Keratinocyte (primary cell): Measurements from ENCODE around the gene TBC1D2. TPM values are rescaled to one million over a fixed set of nuclear protein-coding genes. Genes with fewer than 3 reads are reported as not detected.

Experiments used
- DNase-seq: peaks from one replicate; pipeline ENCODE4 v3.0.0-alpha.2; 2011; ENCODE audit warnings: low read depth, missing footprints, low spot score
- FAIRE-seq: peaks from 2 replicates; lab custom pipeline; 2011; peaks lifted over from hg19 to GRCh38; lab: Jason Lieb, UNC
- H2AFZ ChIP-seq: 2 replicates; pipeline ENCODE4 v1.6.0; 2012; ENCODE audit warnings: low read length, control low read depth, inconsistent platforms; ENCODE audit not compliant: control insufficient read depth
- H3K27ac ChIP-seq: 2 replicates; pipeline ENCODE4 v1.5.1; 2011; ENCODE audit warnings: low read length; ENCODE audit not compliant: control insufficient read depth, insufficient read depth
- H3K27me3 ChIP-seq: 3 replicates; pipeline ENCODE4 v1.6.0; 2011; ENCODE audit warnings: low read length; ENCODE audit not compliant: control insufficient read depth, insufficient read depth; ENCODE audit errors: extremely low read depth
- H3K36me3 ChIP-seq, 2 experiments: 2 replicates in 1 of 2; 3 replicates in 1 of 2; pipeline ENCODE4 v1.5.1; 2011; ENCODE audit warnings: low read length in 2 of 2, mild to moderate bottlenecking in 1 of 2; ENCODE audit not compliant: control insufficient read depth in 2 of 2, insufficient read depth in 2 of 2; ENCODE audit errors: extremely low read depth in 1 of 2
- H3K4me1 ChIP-seq: 3 replicates; pipeline ENCODE4 v1.5.1; 2011; ENCODE audit warnings: low read length; ENCODE audit not compliant: control insufficient read depth, insufficient read depth; ENCODE audit errors: extremely low read depth
- H3K4me2 ChIP-seq: 3 replicates; pipeline ENCODE4 v1.6.0; 2011; ENCODE audit warnings: low read depth, low read length; ENCODE audit not compliant: control insufficient read depth, insufficient read depth; ENCODE audit errors: extremely low read depth
- H3K4me3 ChIP-seq, 3 experiments: fragments of 200-600 bp in 1 of 3; sonication (generic) in 1 of 3; 2 replicates in 2 of 3; 3 replicates in 1 of 3; pipeline ENCODE4 v1.5.1; 2011 to 2016; ENCODE audit warnings: low read length in 3 of 3, mild to moderate bottlenecking in 3 of 3, control low read depth in 2 of 3, inconsistent platforms in 1 of 3, low read depth in 1 of 3, mixed read lengths in 1 of 3, mixed run types in 1 of 3, moderate library complexity in 1 of 3; ENCODE audit not compliant: control insufficient read depth in 2 of 3, insufficient read depth in 2 of 3; ENCODE audit errors: extremely low read depth in 1 of 3
- H3K79me2 ChIP-seq: 2 replicates; pipeline ENCODE4 v1.6.0; 2012; ENCODE audit warnings: low read length; ENCODE audit not compliant: control insufficient read depth, insufficient read depth
- H3K9ac ChIP-seq: 3 replicates; pipeline ENCODE4 v1.6.0; 2011; ENCODE audit warnings: low read length; ENCODE audit not compliant: control insufficient read depth, insufficient read depth; ENCODE audit errors: extremely low read depth
- H3K9me1 ChIP-seq: 3 replicates; pipeline ENCODE4 v1.6.0; 2011; ENCODE audit warnings: low read length; ENCODE audit not compliant: control insufficient read depth, insufficient read depth; ENCODE audit errors: extremely low read depth
- H3K9me3 ChIP-seq: 2 replicates; pipeline ENCODE4 v1.5.1; 2012; ENCODE audit warnings: low read depth, low read length; ENCODE audit not compliant: control insufficient read depth
- H4K20me1 ChIP-seq: 3 replicates; pipeline ENCODE4 v1.6.0; 2011; ENCODE audit warnings: low read length; ENCODE audit not compliant: control insufficient read depth, insufficient read depth; ENCODE audit errors: extremely low read depth
- EZH2 ChIP-seq: IDR thresholded peaks from one replicate; pipeline ENCODE4 v1.6.1; 2012; ENCODE audit warnings: inconsistent platforms, mild to moderate bottlenecking, low read length, moderate library complexity
- dilution Hi-C: fragments of 300-500 bp; cut with MboI; formaldehyde crosslinking; loops from one replicate; pipeline ENCODE4 v1.7.0; 2020; ENCODE audit warnings: low sequenced_read_pairs; ENCODE audit not compliant: extremely low pct_ligation_motif_present
- polyA plus RNA-seq, 5 experiments: library from polyadenylated mRNA; depleted of rRNA in 3 of 5; stranded (reverse) in 3 of 5; stranded (forward) in 1 of 5; unstranded in 1 of 5; fragments of >200 nt; gene quantifications; 1 replicate in 1 of 5; 2 replicates in 3 of 5; 3 replicates in 1 of 5; pipeline versions ENCODE4 v1.2.1 to v1.2.3, GENCODE V29; 2011 to 2012; ENCODE audit warnings: missing spikeins in 2 of 5, low read depth in 1 of 5, low replicate concordance in 1 of 5
- TF ChIP-seq, protein P1 (sequence below), 3 experiments: IDR thresholded peaks in 1 of 3; conservative IDR thresholded peaks in 1 of 3; optimal IDR thresholded peaks in 1 of 3; 2 replicates in 2 of 3; 3 replicates in 1 of 3; pipeline versions ENCODE3 to v1.5.1; 2011; ENCODE audit warnings: low read length in 3 of 3, mild to moderate bottlenecking in 3 of 3, moderate library complexity in 2 of 3, control low read depth in 1 of 3, inconsistent platforms in 1 of 3; ENCODE audit not compliant: insufficient read depth in 2 of 3; ENCODE audit errors: extremely low read depth in 1 of 3

Gene TBC1D2
- polyA plus RNA-seq, 1 donor (not counting 4 experiments of a cell fraction or from before 2014, with no cell fraction given), result 59.2 TPM

DNA sequence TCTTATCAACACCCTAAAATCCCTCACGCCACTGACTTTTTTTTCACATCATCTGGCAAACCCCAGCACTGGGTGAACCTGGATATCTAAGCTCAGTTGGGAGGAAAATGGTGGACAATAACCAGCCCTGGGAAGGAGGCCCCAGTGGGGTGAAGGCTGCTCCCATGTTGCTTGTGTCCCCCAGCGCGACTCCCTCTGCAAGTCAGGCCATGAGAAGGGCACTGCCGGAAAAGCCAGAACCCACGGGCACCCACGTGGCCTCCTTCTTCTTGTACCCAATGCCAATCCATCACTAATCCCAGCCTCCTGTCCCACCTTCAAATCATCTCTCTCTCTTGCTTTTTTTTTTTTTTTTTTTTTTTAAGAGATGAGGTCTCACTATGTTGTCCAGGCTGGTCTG lies 74.5 kb downstream of the TBC1D2 start:
- no peaks in the 10 kb centered on the region for H3K27me3 ChIP-seq
- H3K79me2 ChIP-seq, result peaks cover 94% of the 10 kb centered on the region
- H3K36me3 ChIP-seq, result peaks cover 0 to 1% of the 10 kb centered on the region in 2 experiments
- no peak overlapping the region for H3K27ac ChIP-seq
- no peak for FAIRE-seq
- H3K4me2 ChIP-seq, result no peak overlapping the region
- H3K9me1 ChIP-seq, result peaks cover 5% of the 10 kb centered on the region
- TF ChIP-seq, protein P1, sequence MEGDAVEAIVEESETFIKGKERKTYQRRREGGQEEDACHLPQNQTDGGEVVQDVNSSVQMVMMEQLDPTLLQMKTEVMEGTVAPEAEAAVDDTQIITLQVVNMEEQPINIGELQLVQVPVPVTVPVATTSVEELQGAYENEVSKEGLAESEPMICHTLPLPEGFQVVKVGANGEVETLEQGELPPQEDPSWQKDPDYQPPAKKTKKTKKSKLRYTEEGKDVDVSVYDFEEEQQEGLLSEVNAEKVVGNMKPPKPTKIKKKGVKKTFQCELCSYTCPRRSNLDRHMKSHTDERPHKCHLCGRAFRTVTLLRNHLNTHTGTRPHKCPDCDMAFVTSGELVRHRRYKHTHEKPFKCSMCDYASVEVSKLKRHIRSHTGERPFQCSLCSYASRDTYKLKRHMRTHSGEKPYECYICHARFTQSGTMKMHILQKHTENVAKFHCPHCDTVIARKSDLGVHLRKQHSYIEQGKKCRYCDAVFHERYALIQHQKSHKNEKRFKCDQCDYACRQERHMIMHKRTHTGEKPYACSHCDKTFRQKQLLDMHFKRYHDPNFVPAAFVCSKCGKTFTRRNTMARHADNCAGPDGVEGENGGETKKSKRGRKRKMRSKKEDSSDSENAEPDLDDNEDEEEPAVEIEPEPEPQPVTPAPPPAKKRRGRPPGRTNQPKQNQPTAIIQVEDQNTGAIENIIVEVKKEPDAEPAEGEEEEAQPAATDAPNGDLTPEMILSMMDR (optimal IDR thresholded peaks at IDR 0.05 in 1 of 3, IDR thresholded peaks at IDR 0.05 in 1 of 3, conservative IDR thresholded peaks at IDR 0.05 in 1 of 3; ENCODE audit: extremely low read depth in 1 of 3, insufficient read depth in 2 of 3, low read length in 3 of 3), result no peak
- no peak for TF ChIP-seq EZH2
- H3K9me3 ChIP-seq, result no peaks in the 10 kb centered on the region
- dilution Hi-C loops, result no loop called here
- H2AFZ ChIP-seq, result no peak overlapping the region
- peaks cover 13% of the 10 kb centered on the region for H3K4me1 ChIP-seq
- no peak overlapping the region for H3K9ac ChIP-seq
- no peak overlapping the region for H3K4me3 ChIP-seq
- no peaks in the 10 kb centered on the region for H4K20me1 ChIP-seq
- DNase-seq, result no peak

DNA sequence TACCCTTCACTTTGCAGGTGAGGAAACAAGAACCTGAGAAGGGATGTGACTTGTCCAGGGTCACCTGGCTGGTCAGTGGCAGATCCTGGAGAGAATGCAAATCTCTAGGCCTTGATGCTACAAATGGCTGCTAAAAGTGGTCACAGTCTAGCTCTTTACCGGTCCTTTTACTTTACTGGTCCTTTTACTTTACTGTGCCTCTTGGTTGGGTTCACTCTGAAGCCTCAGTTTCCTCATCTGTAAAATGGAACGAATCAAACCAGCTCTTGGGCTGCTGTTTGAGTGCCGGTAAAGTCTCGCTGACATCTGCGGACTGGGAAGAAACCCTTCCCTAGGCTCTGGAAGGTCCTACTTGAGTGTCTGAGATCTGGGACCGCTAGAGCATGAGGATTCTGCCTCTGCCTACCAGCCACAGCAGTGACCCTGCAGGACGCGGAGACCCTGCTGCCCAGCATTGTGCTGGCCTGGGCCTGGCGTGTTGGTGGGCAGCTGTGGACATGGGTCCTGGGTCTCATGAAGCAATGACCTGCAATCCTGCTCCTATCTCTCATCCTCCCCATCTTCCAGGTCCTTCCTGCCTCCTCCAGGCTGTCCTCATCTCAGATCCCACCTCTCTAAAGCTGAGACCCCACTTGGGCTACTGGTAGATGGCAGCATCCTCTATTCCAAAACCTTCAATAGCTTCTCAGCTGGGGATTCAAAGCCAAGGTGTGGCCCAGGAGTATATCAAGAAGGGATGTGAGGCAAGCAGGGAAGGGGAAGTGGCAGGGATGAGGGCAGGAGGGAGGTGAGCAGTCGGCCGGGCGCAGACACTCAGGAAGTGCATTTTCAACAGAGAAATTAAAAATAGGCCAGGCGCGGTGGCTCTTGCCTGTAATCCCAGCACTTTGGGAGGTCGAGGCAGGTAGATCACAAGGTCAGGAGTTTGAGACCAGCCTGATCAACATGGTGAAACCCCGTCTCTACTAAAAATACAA lies 76.3 kb downstream of the TBC1D2 start:
- no peak overlapping the region for H3K27ac ChIP-seq
- no peak for TF ChIP-seq EZH2
- TF ChIP-seq, protein P1 (optimal IDR thresholded peaks at IDR 0.05 in 1 of 3, IDR thresholded peaks at IDR 0.05 in 1 of 3, conservative IDR thresholded peaks at IDR 0.05 in 1 of 3; ENCODE audit: extremely low read depth in 1 of 3, insufficient read depth in 2 of 3, low read length in 3 of 3), result no peak
- no peaks in the 10 kb centered on the region for H3K9me3 ChIP-seq
- dilution Hi-C loops, result no loop called here
- no peaks in the 10 kb centered on the region for H3K4me1 ChIP-seq
- H3K27me3 ChIP-seq, result no peaks in the 10 kb centered on the region
- peaks cover 3% of the 10 kb centered on the region for H3K9me1 ChIP-seq
- H3K4me3 ChIP-seq, result no peak overlapping the region
- H3K9ac ChIP-seq, result no peak overlapping the region
- H3K4me2 ChIP-seq, result no peak overlapping the region
- DNase-seq (no peak), FAIRE-seq (no peak)
- peaks cover 0 to 1% of the 10 kb centered on the region in 2 experiments for H3K36me3 ChIP-seq
- no peaks in the 10 kb centered on the region for H4K20me1 ChIP-seq
- H3K79me2 ChIP-seq, result peaks cover 92% of the 10 kb centered on the region
- H2AFZ ChIP-seq, result no peak overlapping the region
